Activated CD8-positive, alpha-beta T cell treated with anti-CD3 and anti-CD28 coated beads, Interleukin-2, amount 10 ng/mL, durations not matched to agents 7 days and 5 days (primary cell): ENCODE measurements around the gene SCAANT1. TPM values are rescaled to one million over a fixed set of nuclear protein-coding genes. Genes with fewer than 3 reads are reported as not detected.

Experiments used
- ATAC-seq: fragments of 150-1000 bp; cut with Tn5 transposase; one replicate; pipeline ENCODE4 v1.10.0; 2021; ENCODE audit warnings: moderate library complexity
- CTCF ChIA-PET: fragments of 350-600 bp; sonication (Branson Sonifier 250); formaldehyde crosslinking; loops from one replicate; lab custom pipeline; 2021; ENCODE audit warnings: antibody characterized with exemption; lab: Charles Lee
- POLR2A ChIA-PET: fragments of 350-600 bp; sonication (Branson Sonifier 250); formaldehyde crosslinking; loops from one replicate; lab custom pipeline; 2021; ENCODE audit warnings: antibody characterized with exemption; lab: Charles Lee
- DNase-seq: peaks from one replicate; pipeline ENCODE4 v3.0.0-alpha.2; 2020
- H3K27ac Mint-ChIP-seq: one replicate; pipeline ENCODE4 v1.8.0; 2021; ENCODE audit warnings: mild to moderate bottlenecking, mixed read lengths
- H3K27me3 Mint-ChIP-seq: one replicate; pipeline ENCODE4 v1.8.0; 2021; ENCODE audit warnings: low read depth, mixed read lengths
- H3K36me3 Mint-ChIP-seq: one replicate; pipeline ENCODE4 v1.8.0; 2021; ENCODE audit warnings: low read depth, mixed read lengths
- H3K4me1 Mint-ChIP-seq: one replicate; pipeline ENCODE4 v1.8.0; 2021; ENCODE audit warnings: low read depth, mixed read lengths
- H3K4me3 Mint-ChIP-seq: one replicate; pipeline ENCODE4 v1.8.0; 2021; ENCODE audit warnings: mild to moderate bottlenecking, mixed read lengths
- H3K9me3 Mint-ChIP-seq: one replicate; pipeline ENCODE4 v1.8.0; 2022; ENCODE audit warnings: mixed read lengths; ENCODE audit not compliant: insufficient read depth
- total RNA-seq, 2 experiments: library from RNA; stranded (reverse); gene quantifications; one replicate each; pipeline ENCODE4 v1.2.3, GENCODE V29; 2021

Gene SCAANT1
- total RNA-seq = not detected

- ChIA-PET CTCF (interaction anchor here (0.7 to 3.6 kb wide), 5 partner anchors 14 to 111 kb away, joined by 3 to 15 read pairs (median 4); partner anchors contain the start of gene PSMD6), POLR2A (interaction anchor here (0.6 to 1.8 kb wide), 7 partner anchors 16 to 66 kb away, joined by 3 to 9 read pairs (median 4); partner anchors contain the start of genes ATXN7 and THOC7)
- H3K27me3 Mint-ChIP-seq = no peaks in the 10 kb centered on the region
- DNase-seq (peak; percentile 84), ATAC-seq (peak; percentile 80)
- peaks cover 47% of the 10 kb centered on the region for H3K4me1 Mint-ChIP-seq
- peaks cover 35% of the 10 kb centered on the region for H3K36me3 Mint-ChIP-seq
- H3K9me3 Mint-ChIP-seq = no peaks in the 10 kb centered on the region
- peak within 1 kb of the TSS; percentile 88 for H3K4me3 Mint-ChIP-seq
- H3K27ac Mint-ChIP-seq = peak within 1 kb of the TSS; percentile 94
These were observed at the start of gene SCAANT1 for GRCh38 chr3:63911873-63912767. TSS of gene SCAANT1 (minus strand) at chr3:63912383.

GRCh38 chr3:63961891-63962290 is 49.7 kb upstream of the SCAANT1 start:
- ChIA-PET CTCF (interaction anchor here (0.7 to 14.1 kb wide), 23 partner anchors 8 to 92 kb away, joined by 3 to 220 read pairs (median 5); no protein-coding TSS in a partner anchor), POLR2A (interaction anchor here (1.3 kb wide), 1 partner anchor 61 kb away, joined by 7 read pairs; the partner anchor contains the start of gene PSMD6)
- DNase-seq (no peak), ATAC-seq (peak; percentile 87)
- Mint-ChIP-seq H3K27ac (no peak overlapping the region), H3K36me3 (peaks cover 12% of the 10 kb centered on the region), H3K4me1 (peaks cover 47% of the 10 kb centered on the region), H3K4me3 (no peak overlapping the region), H3K27me3 (no peaks in the 10 kb centered on the region), H3K9me3 (no peaks in the 10 kb centered on the region)

DNA sequence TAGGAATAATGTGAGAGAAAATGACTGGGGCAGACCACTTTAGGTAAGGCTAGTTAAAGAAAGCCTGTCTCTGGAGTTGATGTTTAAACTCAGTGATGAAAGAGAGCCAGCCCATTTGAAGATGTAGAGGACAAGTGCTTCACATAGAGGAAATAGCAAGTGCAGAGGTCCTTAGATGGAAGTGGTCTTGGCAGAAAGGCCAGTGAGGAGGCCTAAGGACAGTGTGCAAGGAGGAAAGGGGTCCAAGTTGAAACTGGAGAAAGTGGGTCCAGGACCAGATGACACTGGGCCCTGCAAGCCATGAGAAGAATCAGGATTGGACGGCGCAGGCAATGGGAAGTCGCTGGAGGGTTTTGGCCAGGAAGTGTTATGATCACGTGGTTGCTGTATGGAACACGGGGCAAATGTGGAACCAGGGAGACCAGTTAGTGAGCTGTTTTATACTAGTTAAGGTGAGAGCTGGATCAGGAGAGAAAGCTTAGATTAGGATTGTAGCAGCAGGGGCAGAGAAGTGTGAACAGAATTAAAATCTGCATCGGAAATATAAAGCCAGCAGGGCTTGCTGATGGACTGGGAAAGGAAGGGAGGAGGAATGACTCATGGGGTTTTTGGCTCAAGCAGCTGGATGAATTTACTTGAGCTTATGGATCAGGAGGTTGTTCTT is 48.0 kb upstream of the SCAANT1 start:
- ATAC-seq (peak; percentile 37), DNase-seq (no peak)
- H3K27me3 Mint-ChIP-seq = no peaks in the 10 kb centered on the region
- H3K27ac Mint-ChIP-seq = peak overlapping the region; percentile 1
- peaks cover 11% of the 10 kb centered on the region for H3K36me3 Mint-ChIP-seq
- H3K9me3 Mint-ChIP-seq = no peaks in the 10 kb centered on the region
- H3K4me1 Mint-ChIP-seq = peaks cover 32% of the 10 kb centered on the region
- H3K4me3 Mint-ChIP-seq = no peak overlapping the region
- CTCF ChIA-PET = interaction anchor here (1.0 to 14.1 kb wide), 5 partner anchors 9 to 49 kb away, joined by 3 to 220 read pairs (median 16); no protein-coding TSS in a partner anchor
- POLR2A ChIA-PET = no interaction called here

GRCh38 chr3:63959146-63959545 is 47.0 kb upstream of the SCAANT1 start:
- CTCF ChIA-PET = interaction anchor here (1.5 to 14.1 kb wide), 5 partner anchors 9 to 64 kb away, joined by 6 to 220 read pairs (median 8); partner anchors contain the start of gene PSMD6
- Mint-ChIP-seq H3K27ac (no peak overlapping the region), H3K27me3 (no peaks in the 10 kb centered on the region), H3K4me1 (peaks cover 24% of the 10 kb centered on the region), H3K36me3 (peaks cover 18% of the 10 kb centered on the region), H3K9me3 (no peaks in the 10 kb centered on the region), H3K4me3 (no peak overlapping the region)
- POLR2A ChIA-PET = no interaction called here
- ATAC-seq (no peak), DNase-seq (no peak)

DNA sequence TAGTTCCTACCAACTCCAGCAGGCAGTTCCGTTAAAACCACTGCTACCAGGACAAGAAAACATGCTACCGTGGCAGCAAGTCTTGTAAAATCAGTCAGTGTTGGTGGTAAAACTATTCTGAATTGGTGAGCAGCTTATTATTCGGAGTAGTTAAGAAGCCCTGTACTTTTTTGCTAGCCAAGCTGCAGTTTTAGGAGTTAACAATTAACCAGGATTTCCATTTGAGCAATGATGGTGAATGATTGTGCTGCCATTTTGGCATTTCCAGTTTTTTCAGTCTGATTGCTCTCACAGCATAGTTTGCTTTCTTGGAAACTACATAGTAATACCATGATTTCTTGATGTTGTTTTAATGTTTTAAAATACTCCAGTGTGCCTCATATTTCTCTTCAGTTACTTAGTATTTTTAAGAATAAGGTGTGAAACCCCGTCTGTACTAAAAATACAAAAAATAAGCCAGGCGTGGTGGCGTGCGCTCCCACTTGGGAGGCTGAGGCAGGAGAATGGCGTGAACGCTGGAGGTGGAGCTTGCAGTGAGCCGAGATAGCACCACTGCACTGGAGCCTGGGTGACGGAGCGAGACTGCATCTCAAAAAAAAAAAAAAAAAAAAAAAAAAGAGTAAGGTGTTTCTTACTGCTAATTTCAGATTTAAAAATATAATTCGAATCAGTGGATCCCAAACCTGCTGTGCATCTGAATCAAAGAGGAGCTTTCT is 43.8 kb upstream of the SCAANT1 start:
- no peak overlapping the region for H3K4me3 Mint-ChIP-seq
- no peaks in the 10 kb centered on the region for H3K9me3 Mint-ChIP-seq
- peaks cover 26% of the 10 kb centered on the region for H3K4me1 Mint-ChIP-seq
- CTCF ChIA-PET = no interaction called here
- no peak overlapping the region for H3K27ac Mint-ChIP-seq
- ATAC-seq = no peak
- POLR2A ChIA-PET = no interaction called here
- DNase-seq = no peak
- H3K36me3 Mint-ChIP-seq = peaks cover 22% of the 10 kb centered on the region
- H3K27me3 Mint-ChIP-seq = no peaks in the 10 kb centered on the region

DNA sequence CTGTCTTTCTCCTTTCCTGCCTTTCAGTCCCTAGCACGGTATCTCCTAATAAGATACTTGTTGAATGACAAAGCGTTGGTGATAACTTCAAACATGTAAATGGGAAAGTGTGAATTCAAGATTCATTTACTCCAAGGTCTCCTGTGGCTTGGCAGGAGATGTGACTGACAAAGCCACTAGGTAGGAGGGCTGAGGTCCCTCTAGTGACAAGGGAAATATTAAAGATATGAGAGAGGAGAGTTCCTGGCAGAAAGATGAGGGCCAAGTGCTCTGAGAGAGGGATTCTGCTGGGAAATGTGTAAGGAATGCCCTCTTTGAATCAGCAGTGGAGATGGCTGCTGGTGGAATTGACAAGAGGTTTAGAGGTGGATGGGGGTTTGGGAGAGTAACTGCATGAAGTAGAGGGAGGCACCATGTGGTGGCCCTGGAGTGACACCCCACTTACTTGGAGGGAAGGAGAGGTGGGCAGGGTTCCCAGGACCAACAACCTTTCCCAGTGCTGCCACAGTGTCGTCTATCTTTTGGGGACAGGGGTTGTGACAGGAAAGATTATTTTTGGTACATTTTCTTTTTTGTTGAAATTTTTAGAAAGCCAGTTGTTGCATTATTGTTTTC is 43.0 kb upstream of the SCAANT1 start:
- DNase-seq (no peak), ATAC-seq (no peak)
- Mint-ChIP-seq H3K9me3 (no peaks in the 10 kb centered on the region), H3K27ac (peak overlapping the region; percentile 51), H3K4me1 (peaks cover 26% of the 10 kb centered on the region), H3K36me3 (peaks cover 20% of the 10 kb centered on the region), H3K27me3 (no peaks in the 10 kb centered on the region), H3K4me3 (no peak overlapping the region)
- ChIA-PET CTCF (no interaction called here), POLR2A (no interaction called here)

GRCh38 chr3:63954182-63954581 is 42.0 kb upstream of the SCAANT1 start:
- H3K27ac Mint-ChIP-seq = peak overlapping the region; percentile 52
- CTCF ChIA-PET = interaction anchor here (1.4 to 1.5 kb wide), 2 partner anchors 8 to 40 kb away, joined by 3 to 4 read pairs; no protein-coding TSS in a partner anchor
- H3K9me3 Mint-ChIP-seq = no peaks in the 10 kb centered on the region
- peaks cover 26% of the 10 kb centered on the region for H3K4me1 Mint-ChIP-seq
- H3K36me3 Mint-ChIP-seq = peaks cover 20% of the 10 kb centered on the region
- ATAC-seq (no peak), DNase-seq (no peak)
- POLR2A ChIA-PET = no interaction called here
- no peak overlapping the region for H3K4me3 Mint-ChIP-seq
- no peaks in the 10 kb centered on the region for H3K27me3 Mint-ChIP-seq

DNA sequence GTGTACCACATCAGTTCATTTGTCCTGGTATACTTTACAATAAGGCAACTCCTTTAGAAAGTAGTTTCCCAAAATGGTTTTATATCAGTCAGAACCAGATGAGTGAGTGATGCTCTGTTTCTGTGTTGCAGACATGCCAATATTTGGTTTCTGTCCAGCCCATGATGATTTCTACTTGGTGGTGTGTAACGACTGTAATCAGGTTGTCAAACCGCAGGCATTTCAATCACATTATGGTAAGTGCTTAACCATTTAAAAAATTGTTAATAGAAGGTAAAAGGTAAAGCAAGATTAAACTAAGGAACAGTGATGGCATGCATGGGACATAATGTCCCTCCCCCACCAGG is 40.0 kb upstream of the SCAANT1 start:
- H3K36me3 Mint-ChIP-seq = peaks cover 25% of the 10 kb centered on the region
- no peak for DNase-seq
- ChIA-PET CTCF (interaction anchor here (1.8 to 2.1 kb wide), 2 partner anchors 9 to 27 kb away, joined by 7 to 16 read pairs; no protein-coding TSS in a partner anchor), POLR2A (no interaction called here)
- peaks cover 38% of the 10 kb centered on the region for H3K4me1 Mint-ChIP-seq
- no peaks in the 10 kb centered on the region for H3K9me3 Mint-ChIP-seq
- ATAC-seq = no peak
- peak overlapping the region; percentile 58 for H3K27ac Mint-ChIP-seq
- no peaks in the 10 kb centered on the region for H3K27me3 Mint-ChIP-seq
- no peak overlapping the region for H3K4me3 Mint-ChIP-seq

DNA sequence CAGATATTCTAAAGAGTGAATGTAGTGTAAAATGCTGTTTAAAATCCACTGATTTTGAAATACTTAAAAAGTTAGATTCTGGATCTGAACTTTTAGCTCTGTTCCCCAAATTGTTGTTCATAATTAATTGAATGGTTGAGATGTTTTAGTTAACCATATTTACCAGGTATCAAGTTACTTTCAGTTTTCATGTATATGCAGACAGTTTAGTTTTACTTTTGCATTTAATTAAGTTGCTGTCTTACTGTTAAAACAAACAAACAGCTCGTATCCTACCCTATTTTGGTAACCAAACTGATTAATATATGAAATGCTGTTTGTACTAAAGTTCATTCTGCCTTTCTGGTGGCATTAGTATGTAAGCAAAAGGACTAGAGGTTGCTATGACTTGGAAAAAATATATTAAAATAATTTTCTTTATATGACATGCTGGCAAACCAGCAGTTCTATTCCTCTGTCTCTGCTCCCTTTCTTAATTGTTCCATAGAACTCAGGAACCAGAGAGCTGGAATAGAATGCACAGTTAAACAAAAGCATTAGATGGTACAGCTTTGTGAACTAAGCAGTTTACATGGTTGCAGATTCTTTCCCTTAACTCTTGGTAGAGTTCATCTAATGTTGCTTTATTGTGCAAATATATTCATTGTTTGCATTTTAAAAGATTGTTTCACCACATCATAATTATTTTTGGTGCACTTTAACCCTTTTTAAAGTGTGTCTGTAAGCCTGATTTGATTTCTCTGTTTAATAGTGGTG is 39.5 kb upstream of the SCAANT1 start:
- DNase-seq = no peak
- Mint-ChIP-seq H3K9me3 (no peaks in the 10 kb centered on the region), H3K36me3 (peaks cover 25% of the 10 kb centered on the region), H3K27ac (peak overlapping the region; percentile 58), H3K4me3 (peak overlapping the region; percentile 11), H3K4me1 (peaks cover 39% of the 10 kb centered on the region), H3K27me3 (no peaks in the 10 kb centered on the region)
- ChIA-PET POLR2A (interaction anchor here (3.2 kb wide), 1 partner anchor 16 kb away, joined by 10 read pairs; no protein-coding TSS in a partner anchor), CTCF (interaction anchor here (0.8 to 2.1 kb wide), 6 partner anchors 10 to 27 kb away, joined by 3 to 16 read pairs (median 5); no protein-coding TSS in a partner anchor)
- peak; percentile 49 for ATAC-seq

DNA sequence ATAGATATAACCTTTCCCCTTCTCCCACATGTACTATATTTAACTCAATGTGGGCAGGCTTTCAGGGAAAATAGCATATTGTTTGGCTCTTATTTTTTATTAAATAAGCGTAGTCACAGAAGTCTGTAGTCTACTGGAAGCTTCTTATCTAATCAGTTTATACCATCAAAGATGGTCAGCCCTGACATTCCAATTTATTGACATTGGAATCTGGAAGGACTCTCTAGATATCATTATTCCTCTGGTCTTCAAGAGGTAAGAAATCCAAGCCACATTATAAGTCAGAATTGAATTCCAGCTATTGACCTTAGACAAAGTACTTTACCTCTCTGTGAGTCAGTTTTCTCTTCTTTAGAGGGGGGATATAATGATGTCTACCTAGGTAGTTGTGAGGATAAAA is 38.5 kb upstream of the SCAANT1 start:
- no peak for ATAC-seq
- DNase-seq = no peak
- ChIA-PET CTCF (interaction anchor here (0.8 to 2.1 kb wide), 6 partner anchors 9 to 28 kb away, joined by 3 to 16 read pairs (median 5); no protein-coding TSS in a partner anchor), POLR2A (interaction anchor here (3.2 kb wide), 1 partner anchor 17 kb away, joined by 10 read pairs; no protein-coding TSS in a partner anchor)
- Mint-ChIP-seq H3K27ac (no peak overlapping the region), H3K36me3 (peaks cover 28% of the 10 kb centered on the region), H3K27me3 (no peaks in the 10 kb centered on the region), H3K9me3 (no peaks in the 10 kb centered on the region), H3K4me3 (no peak overlapping the region), H3K4me1 (peaks cover 46% of the 10 kb centered on the region)
